ENCODE data around the gene VPS13D.
"Not testable (repeated sequence)": the region's sequence is repeated elsewhere in the genome, so short reads cannot be mapped to it uniquely, and the experiment has no call there.

The VPS13D gene

GRCh38 chr1:12285496-12286143 lies 55.8 kb downstream of the VPS13D start:
- DNase-seq (ENCODE audit: low read depth in 3 of 3), result no peak

GRCh38 chr1:12287869-12288268 lies 58.0 kb downstream of the VPS13D start:
- no peak for DNase-seq (ENCODE audit: low read depth in 3 of 3)

- DNase-seq (ENCODE audit: low read depth in 3 of 3), result no peak
Measured at GRCh38 chr1:12290828-12291227, 61.0 kb downstream of the VPS13D start.

- DNase-seq (ENCODE audit: low read depth in 3 of 3), result no peak
Measured at GRCh38 chr1:12293416-12293815, 63.6 kb downstream of the VPS13D start.

- DNase-seq (ENCODE audit: low read depth in 3 of 3), result no peak
Measured at GRCh38 chr1:12294076-12294475, 64.2 kb downstream of the VPS13D start.

DNA sequence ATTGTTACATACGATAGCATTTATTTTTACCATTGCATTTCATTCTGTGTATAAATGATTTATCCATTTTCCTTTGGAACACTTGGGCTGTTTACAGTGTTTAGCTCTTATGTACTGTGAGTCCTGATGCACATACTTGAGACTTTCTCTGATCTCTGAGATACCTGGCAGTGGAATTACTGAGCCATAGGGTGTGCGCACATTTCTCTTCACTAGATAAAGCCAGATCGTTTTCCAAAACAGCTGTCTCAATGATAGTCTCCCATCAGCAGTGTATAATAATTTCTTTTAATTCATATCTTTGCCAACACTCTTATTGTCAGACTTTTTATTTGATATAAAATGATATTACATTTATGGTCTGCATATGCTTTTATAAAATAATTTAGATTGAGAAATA lies 66.2 kb downstream of the VPS13D start:
- no peak for DNase-seq (ENCODE audit: low read depth in 3 of 3)

DNA sequence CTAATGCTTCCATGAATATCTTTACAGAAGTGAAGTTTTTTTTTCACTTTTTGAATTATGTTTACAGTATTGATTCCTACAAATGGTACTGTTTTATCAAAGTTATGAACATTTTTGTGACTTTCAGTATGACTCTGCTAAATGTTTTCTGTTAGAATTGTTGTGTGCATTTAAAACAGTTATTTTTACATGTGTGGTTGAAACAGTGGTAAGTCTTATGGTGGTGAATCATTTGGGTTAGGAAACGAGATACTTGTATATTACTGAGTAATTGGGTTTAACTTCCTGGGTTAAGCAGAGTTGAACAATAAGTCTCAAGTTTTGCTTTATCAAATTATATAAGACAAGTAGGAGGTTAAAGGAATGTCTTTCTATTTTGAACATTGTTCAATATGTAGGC lies 66.8 kb downstream of the VPS13D start:
- no peak for DNase-seq (ENCODE audit: low read depth in 3 of 3)

DNA sequence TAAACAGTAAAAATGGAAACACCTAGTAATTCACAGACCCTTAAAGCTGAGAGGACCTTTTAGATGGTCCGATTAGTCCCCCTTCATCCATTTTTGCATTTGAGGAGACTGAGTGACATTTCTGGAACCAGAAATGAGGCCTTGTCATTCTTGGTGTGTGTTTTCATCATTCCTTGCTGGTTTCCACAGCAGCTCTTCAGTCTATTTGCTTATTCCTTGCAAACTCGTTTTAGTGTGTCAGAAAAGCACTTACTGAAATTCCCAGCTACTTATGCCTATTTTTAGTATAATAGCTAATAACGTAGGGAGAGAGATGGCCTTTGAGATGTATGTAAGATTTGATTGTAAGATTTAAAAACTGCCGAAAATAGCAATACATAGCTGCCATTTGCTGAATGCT lies 70.9 kb downstream of the VPS13D start:
- no peak for DNase-seq (ENCODE audit: low read depth in 3 of 3)

GRCh38 chr1:12301518-12302237 lies 71.8 kb downstream of the VPS13D start:
- no peak for DNase-seq (ENCODE audit: low read depth in 3 of 3)

GRCh38 chr1:12302798-12303447 lies 73.1 kb downstream of the VPS13D start:
- DNase-seq (ENCODE audit: low read depth in 3 of 3), result no peak

DNA sequence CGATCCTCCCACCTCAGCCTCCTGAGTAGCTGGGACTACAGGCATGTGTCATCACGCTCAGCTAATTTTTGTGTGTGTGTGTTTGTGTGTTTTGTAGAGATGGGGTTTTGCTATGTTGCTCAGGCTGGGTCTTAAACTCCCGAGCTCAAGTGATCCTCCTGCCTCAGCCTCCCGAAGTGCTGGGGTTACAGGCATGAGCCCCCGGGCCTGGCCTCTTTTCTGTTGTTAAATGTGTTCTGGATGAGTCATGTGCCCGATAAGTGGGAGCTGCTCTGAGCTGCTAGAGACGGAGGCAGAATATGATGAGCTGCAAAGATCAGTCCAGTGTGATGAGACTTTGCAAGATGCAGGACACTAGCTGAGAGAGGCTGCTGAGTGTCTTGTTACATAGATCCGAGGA lies 75.5 kb downstream of the VPS13D start:
- DNase-seq (ENCODE audit: low read depth in 3 of 3), result no peak

- no peak for DNase-seq (ENCODE audit: low read depth in 3 of 3)
Measured at GRCh38 chr1:12309783-12310742, 80.2 kb downstream of the VPS13D start.

- DNase-seq (ENCODE audit: low read depth in 3 of 3), result no peak
Measured at GRCh38 chr1:12314333-12314903, 84.6 kb downstream of the VPS13D start.

DNA sequence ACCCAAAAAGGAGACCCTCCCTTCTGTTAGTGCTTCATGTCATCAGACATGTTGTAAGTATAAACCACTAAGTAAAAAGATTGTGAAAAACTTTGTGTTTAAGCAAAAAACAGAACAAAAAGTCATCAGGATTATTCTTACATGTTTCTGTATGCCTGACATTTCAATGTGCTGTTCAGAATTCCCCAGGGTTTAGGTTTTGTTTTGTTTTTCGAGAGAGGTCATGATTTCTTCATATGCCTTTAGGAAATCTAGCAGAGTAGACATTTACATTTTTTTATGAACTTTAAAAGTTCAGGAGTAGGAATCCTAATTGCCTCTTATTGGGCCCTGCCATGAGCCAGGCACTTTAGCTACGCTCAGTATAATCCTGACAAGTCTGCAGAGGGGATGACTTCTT lies 85.3 kb downstream of the VPS13D start:
- no peak for DNase-seq (ENCODE audit: low read depth in 3 of 3)

DNA sequence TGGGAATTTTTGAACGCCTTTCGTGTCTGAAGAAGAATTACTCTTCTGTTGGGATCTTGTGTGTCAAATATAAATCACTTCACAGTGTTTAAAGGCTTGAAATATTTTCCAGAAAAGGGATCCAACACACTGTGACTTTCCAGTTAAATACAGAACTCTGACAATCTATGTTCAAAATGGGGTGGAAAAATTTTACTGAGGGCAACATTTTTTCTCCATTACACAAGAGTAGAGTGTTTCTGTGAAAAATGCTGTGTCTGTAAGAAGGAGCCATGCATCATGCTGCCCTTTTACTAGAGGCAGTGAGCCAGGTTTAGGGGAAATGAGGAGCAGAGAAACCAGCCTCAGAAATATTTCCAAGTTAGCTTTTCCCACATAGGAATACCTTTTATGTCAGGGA lies 86.5 kb downstream of the VPS13D start:
- DNase-seq (ENCODE audit: low read depth in 3 of 3), result no peak

GRCh38 chr1:12320486-12320885 lies 90.7 kb downstream of the VPS13D start:
- DNase-seq (ENCODE audit: low read depth in 3 of 3), result no peak

- no peak for DNase-seq (ENCODE audit: low read depth in 3 of 3)
Measured at GRCh38 chr1:12324423-12324822, 94.6 kb downstream of the VPS13D start.

DNA sequence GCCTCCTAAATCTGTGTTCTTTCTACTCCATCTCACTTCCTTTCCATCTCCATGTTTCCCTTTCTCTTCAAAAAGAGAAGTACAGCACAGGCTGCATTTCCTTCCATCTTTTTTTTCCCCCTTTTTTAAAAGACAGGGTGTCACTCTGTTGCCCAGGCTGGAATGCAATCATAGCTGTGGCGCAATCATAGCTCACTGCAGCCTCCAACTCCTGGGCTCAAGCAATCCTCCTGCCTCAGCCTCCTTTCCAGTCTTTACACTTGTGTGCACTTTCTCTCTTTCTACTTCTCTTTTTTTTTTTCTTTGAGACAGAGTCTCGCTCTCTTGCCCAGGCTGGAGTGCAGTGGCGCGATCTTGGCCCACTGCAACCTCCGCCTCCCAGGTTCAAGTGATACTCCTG lies 95.1 kb downstream of the VPS13D start:
- DNase-seq (ENCODE audit: low read depth in 3 of 3), result not testable (repeated sequence)

DNA sequence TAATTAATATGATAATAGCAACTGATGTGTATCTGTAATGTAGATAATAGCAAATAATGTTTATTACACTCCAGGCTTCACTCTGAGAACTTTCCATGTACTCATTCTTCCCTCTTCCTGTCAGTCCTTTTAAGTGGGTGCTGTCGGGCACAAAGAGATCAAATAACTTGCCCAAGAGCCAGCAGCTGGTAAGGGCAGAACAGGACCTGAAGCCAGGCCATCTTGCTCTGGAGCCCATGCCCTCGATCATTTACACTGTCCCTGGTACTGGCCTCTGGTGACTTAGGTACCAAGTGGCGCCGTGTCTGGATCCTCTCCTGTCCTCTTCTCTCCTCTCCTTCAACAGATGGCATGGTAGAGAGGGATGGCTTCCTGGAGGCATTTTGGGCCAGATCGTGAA lies 97.2 kb downstream of the VPS13D start:
- no peak for DNase-seq (ENCODE audit: low read depth in 3 of 3)

DNA sequence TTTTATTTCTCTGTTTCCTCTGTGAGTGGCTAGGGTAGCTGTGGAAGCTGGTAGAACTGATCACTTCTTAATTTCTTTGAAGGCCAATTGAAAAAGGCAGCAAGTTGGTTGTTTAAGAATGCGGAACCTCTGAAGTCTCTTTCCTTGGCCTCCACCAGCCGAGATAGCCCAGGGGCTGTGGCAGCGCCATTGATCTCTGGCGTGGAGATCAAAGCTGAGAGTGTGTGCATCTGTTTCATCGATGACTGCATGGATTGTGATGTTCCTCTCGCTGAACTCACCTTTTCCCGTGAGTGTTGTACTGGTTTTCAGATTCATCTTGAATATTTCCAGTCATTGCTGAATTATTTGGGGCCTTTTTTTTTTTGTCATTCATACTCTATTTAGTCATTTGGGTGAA lies 97.7 kb downstream of the VPS13D start:
- no peak for DNase-seq (ENCODE audit: low read depth in 3 of 3)

DNA sequence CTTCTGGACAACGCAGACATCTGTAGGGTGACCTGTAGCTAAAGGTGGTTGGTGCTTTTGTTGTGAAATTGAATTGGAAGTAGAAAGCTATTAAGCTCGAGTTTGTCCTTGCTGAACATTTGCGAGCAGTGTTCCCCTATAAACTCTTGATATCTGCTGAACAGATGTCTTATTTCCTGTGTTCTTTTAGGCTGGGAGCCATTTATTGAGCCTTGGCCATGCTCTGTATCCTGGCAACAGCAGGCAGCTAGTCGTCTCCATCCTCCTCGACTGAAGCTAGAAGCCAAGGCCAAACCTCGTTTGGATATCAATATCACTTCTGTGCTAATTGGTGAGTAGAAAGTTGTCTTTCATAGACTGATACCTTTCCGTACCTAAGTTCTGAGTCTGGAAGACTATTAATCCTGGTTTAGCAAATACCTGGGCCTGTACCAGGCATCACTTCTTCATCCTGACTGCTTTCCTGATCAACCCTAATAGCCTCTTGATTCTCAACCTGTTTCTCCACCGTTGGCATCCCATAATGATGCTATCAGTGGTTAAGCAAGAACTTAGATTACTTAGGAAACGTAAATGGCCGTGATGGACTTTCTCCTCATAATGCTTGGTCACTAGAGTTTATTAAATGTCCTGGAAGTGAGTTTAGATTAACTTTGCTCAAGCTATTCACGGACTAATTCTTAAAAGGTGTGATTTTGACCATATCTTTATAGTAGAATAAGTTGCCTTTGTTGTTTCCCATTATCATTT lies 103.4 kb downstream of the VPS13D start:
- no peak for DNase-seq (ENCODE audit: low read depth in 3 of 3)
